Measurements from ENCODE around the gene GABARAP. TPM values are rescaled to one million over a fixed set of nuclear protein-coding genes. Genes with fewer than 3 reads are reported as not detected.

GABARAP gene
- total and polyA plus RNA-seq, 2 of the 8 experiments (the other 6 are each of a cell fraction or from before 2014, with no cell fraction given), result 252 to 581 TPM

DNA sequence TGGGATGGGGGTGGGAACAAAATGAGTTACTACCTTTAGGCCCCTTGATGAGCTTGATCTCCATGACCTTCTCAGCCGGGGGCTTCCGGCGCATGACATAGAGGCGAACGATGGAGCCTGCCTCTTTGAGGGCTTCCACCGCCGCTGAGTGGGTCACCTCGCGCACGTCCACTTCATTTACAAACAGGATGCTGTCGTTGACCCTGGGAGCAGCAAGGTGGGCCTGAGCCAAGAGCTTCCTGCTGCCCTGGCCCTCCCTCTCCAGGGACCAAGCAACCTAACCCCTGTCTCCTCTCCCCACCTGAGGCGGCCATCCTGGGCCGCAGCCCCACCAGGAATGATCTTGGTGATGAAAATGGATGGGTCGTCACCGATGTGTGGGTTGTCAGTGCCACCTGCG, 38.9 kb downstream of the GABARAP start:
- Histone ChIP-seq H4K5ac (ENCODE audit: insufficient read length, low read depth, low read length) (no peak overlapping the region), H3K79me2 (ENCODE audit: control insufficient read depth in 1 of 2, insufficient read depth in 2 of 2, low read length in 2 of 2) (peaks cover 0 to 24% of the 10 kb centered on the region in 2 experiments; a peak in 1 of 4 replicates), H3K56ac (replicated peaks; ENCODE audit: insufficient read length, low read depth, low read length) (no peak overlapping the region), H4K8ac (ENCODE audit: extremely low read depth, insufficient read depth, low read length) (no peak overlapping the region), H3K79me1 (ENCODE audit: low read depth, low read length) (peaks cover 17% of the 10 kb centered on the region; the same call in 1 of the 2 replicates), H3K9me3 (ENCODE audit: insufficient read depth in 2 of 2, low read depth in 1 of 2, low read length in 1 of 2) (no peaks in the 10 kb centered on the region), H3K9ac (replicated peaks in 1 of 4; ENCODE audit: extremely low read depth in 1 of 4, low read depth in 3 of 4, low read length in 3 of 4) (no peak overlapping the region), H3K14ac (ENCODE audit: insufficient read length) (no peak overlapping the region), H3K4me3 (ENCODE audit: extremely low read depth in 1 of 4, insufficient read depth in 2 of 4, low read depth in 3 of 4, low read length in 4 of 4) (no peak overlapping the region), H2BK15ac (ENCODE audit: low read length) (no peak overlapping the region), H3K18ac (ENCODE audit: extremely low read depth, low read length) (no peak overlapping the region), H3K4me1 (replicated peaks in 1 of 4; ENCODE audit: control insufficient read depth in 3 of 4, insufficient read depth in 4 of 4, low read length in 3 of 4) (peaks cover 5 to 18% (median 15%) of the 10 kb centered on the region in 4 experiments), H2BK20ac (ENCODE audit: low read length) (no peak overlapping the region), H2BK12ac (ENCODE audit: low read depth, low read length) (no peak overlapping the region), H3K36me3 (ENCODE audit: control insufficient read depth in 2 of 4, insufficient read depth in 4 of 4, low read length in 3 of 4) (peaks cover 19 to 30% (median 26%) of the 10 kb centered on the region in 4 experiments), H3K4me2 (ENCODE audit: insufficient read depth in 1 of 2, low read depth in 2 of 2, low read length in 2 of 2) (no peak overlapping the region; a peak in 1 of 4 replicates), H2AK5ac (ENCODE audit: low read depth, low read length) (no peak overlapping the region), H3K27me3 (replicated peaks in 1 of 4; ENCODE audit: control insufficient read depth in 3 of 4, extremely low read depth in 1 of 4, insufficient read depth in 3 of 4, low read length in 3 of 4) (no peaks in the 10 kb centered on the region; a peak in 1 of 7 replicates), H3K27ac (ENCODE audit: low read depth, low read length) (no peak overlapping the region), H3K23ac (ENCODE audit: insufficient read length) (no peak overlapping the region), H2AFZ (ENCODE audit: low read length) (no peak overlapping the region), H3K23me2 (ENCODE audit: low read depth, low read length) (peaks cover 17% of the 10 kb centered on the region; the same call in 1 of the 2 replicates), H4K20me1 (replicated peaks in 1 of 2; ENCODE audit: control insufficient read depth in 1 of 2, insufficient read depth in 2 of 2, low read length in 2 of 2) (peaks cover 3 to 20% of the 10 kb centered on the region in 2 experiments), H2BK120ac (replicated peaks; ENCODE audit: low read depth, low read length) (no peak overlapping the region), H4K91ac (replicated peaks; ENCODE audit: insufficient read length, low read length) (no peak overlapping the region), H3K4ac (replicated peaks; ENCODE audit: insufficient read length, low read depth, low read length) (no peak overlapping the region), H2BK5ac (ENCODE audit: low read depth, low read length) (no peak overlapping the region)
- CTCF ChIA-PET (ENCODE audit: partially characterized antibody), result no interaction called here
- POLR2A ChIA-PET (ENCODE audit: partially characterized antibody), result interaction anchor here (1.0 to 2.0 kb wide), 2 partner anchors 9 to 15 kb away, joined by 3 to 8 read pairs; partner anchors contain the start of gene DLG4
- 87% methylated on average over 15 of the region's 16 CpGs; no CpG with 5 or more reads in 1 of the 2 experiments for WGBS, 2 experiments (ENCODE audit: extremely low coverage in 1 of 2, insufficient coverage in 1 of 2, insufficient read length in 1 of 2, insufficient replicate concordance in 2 of 2, low coverage in 1 of 2, low lambda C conversion rate in 2 of 2, missing lambda C conversion rate in 1 of 2)
- FAIRE-seq, result no peak
- no peak for DNase-seq (ENCODE audit: low read depth in 1 of 2, low spot score in 2 of 2)
- no peak for TF ChIP-seq MAX (IDR thresholded peaks at IDR 0.05)
- TF ChIP-seq JUND (IDR thresholded peaks at IDR 0.05; ENCODE audit: low read length), result no peak
- no peak for TF ChIP-seq CHD2 (IDR thresholded peaks at IDR 0.05; ENCODE audit: low read length)
- TF ChIP-seq SP4 (IDR thresholded peaks at IDR 0.05; ENCODE audit: low read length), result no peak
- no peak for TF ChIP-seq KDM4A (IDR thresholded peaks at IDR 0.05; ENCODE audit: low read depth, low read length, severe bottlenecking)
- TF ChIP-seq TBP (IDR thresholded peaks at IDR 0.05; ENCODE audit: low read depth, low read length), result no peak
- TF ChIP-seq HDAC6 (IDR thresholded peaks at IDR 0.05; ENCODE audit: low read depth, low read length), result no peak
- no peak for TF ChIP-seq HDAC2 (IDR thresholded peaks at IDR 0.05; ENCODE audit: borderline replicate concordance in 1 of 2, low read depth in 2 of 2, low read length in 2 of 2)
- no peak for TF ChIP-seq KDM5A (IDR thresholded peaks at IDR 0.05; ENCODE audit: low read length)
- TF ChIP-seq EGR1 (IDR thresholded peaks at IDR 0.05; ENCODE audit: borderline replicate concordance, low read depth, low read length), result no peak
- TF ChIP-seq, protein P1, sequence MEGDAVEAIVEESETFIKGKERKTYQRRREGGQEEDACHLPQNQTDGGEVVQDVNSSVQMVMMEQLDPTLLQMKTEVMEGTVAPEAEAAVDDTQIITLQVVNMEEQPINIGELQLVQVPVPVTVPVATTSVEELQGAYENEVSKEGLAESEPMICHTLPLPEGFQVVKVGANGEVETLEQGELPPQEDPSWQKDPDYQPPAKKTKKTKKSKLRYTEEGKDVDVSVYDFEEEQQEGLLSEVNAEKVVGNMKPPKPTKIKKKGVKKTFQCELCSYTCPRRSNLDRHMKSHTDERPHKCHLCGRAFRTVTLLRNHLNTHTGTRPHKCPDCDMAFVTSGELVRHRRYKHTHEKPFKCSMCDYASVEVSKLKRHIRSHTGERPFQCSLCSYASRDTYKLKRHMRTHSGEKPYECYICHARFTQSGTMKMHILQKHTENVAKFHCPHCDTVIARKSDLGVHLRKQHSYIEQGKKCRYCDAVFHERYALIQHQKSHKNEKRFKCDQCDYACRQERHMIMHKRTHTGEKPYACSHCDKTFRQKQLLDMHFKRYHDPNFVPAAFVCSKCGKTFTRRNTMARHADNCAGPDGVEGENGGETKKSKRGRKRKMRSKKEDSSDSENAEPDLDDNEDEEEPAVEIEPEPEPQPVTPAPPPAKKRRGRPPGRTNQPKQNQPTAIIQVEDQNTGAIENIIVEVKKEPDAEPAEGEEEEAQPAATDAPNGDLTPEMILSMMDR (IDR thresholded peaks at IDR 0.05; ENCODE audit: control extremely low read depth in 1 of 3, insufficient read depth in 1 of 3, low read depth in 1 of 3, low read length in 3 of 3), result no peak
- TF ChIP-seq SIRT6 (IDR thresholded peaks at IDR 0.05; ENCODE audit: low read length), result no peak
